GM23338 (cell line): ENCODE measurements around the gene NSMCE1. TPM values are rescaled to one million over a fixed set of nuclear protein-coding genes. Genes with fewer than 3 reads are reported as not detected.

ENCODE experiments used
- ATAC-seq: fragments of 200-7000 bp; cut with Tn5 transposase; 3 replicates; pipeline ENCODE4 v1.9.1; 2020
- DNase-seq: peaks from one replicate; pipeline ENCODE4 v3.0.0-alpha.2; 2015; ENCODE audit warnings: low spot score
- H2AFZ ChIP-seq: fragments of 200-600 bp; sonication (generic); 2 replicates; pipeline ENCODE4 v1.8.0; 2016; ENCODE audit warnings: antibody characterized with exemption, mild to moderate bottlenecking, moderate library complexity
- H3F3A ChIP-seq: fragments of 200-600 bp; sonication (generic); replicated peaks from 2 replicates; pipeline ENCODE4 v1.8.0; 2017; ENCODE audit warnings: antibody characterized with exemption, mixed run types, low read depth
- H3K27ac ChIP-seq: fragments of 200-600 bp; sonication (generic); 2 replicates; pipeline ENCODE4 v1.6.1; 2016; ENCODE audit warnings: low read depth
- H3K27me3 ChIP-seq: fragments of 200-600 bp; sonication (generic); 2 replicates; pipeline ENCODE4 v1.8.0; 2016; ENCODE audit warnings: mild to moderate bottlenecking, mixed run types, moderate library complexity; ENCODE audit not compliant: insufficient read depth
- H3K36me3 ChIP-seq: fragments of 200-600 bp; sonication (generic); 2 replicates; pipeline ENCODE4 v1.8.0; 2016; ENCODE audit warnings: mild to moderate bottlenecking; ENCODE audit not compliant: insufficient read depth
- H3K4me1 ChIP-seq: fragments of 200-600 bp; sonication (generic); 2 replicates; pipeline ENCODE4 v1.8.0; 2016; ENCODE audit warnings: mild to moderate bottlenecking, moderate library complexity; ENCODE audit not compliant: insufficient read depth
- H3K4me2 ChIP-seq: fragments of 200-600 bp; sonication (generic); 2 replicates; pipeline ENCODE4 v1.7.1; 2017; ENCODE audit warnings: mixed run types
- H3K4me3 ChIP-seq: fragments of 200-600 bp; sonication (generic); 2 replicates; pipeline ENCODE4 v1.6.1; 2016; ENCODE audit warnings: mixed run types
- H3K79me2 ChIP-seq: fragments of 200-600 bp; sonication (generic); replicated peaks from 2 replicates; pipeline ENCODE4 v1.8.0; 2017; ENCODE audit warnings: mild to moderate bottlenecking; ENCODE audit not compliant: insufficient read depth
- H3K9me2 ChIP-seq: fragments of 200-600 bp; sonication (generic); 2 replicates; pipeline ENCODE4 v1.8.0; 2017; ENCODE audit not compliant: insufficient read depth
- H4K20me1 ChIP-seq: fragments of 200-600 bp; sonication (generic); replicated peaks from 2 replicates; pipeline ENCODE4 v1.8.0; 2017; ENCODE audit warnings: mild to moderate bottlenecking; ENCODE audit not compliant: insufficient read depth
- H3K27ac Mint-ChIP-seq: 2 replicates; pipeline ENCODE4 v1.8.0; 2020; ENCODE audit warnings: inconsistent platforms, mild to moderate bottlenecking, moderate library complexity, mixed read lengths
- H3K27me3 Mint-ChIP-seq: 3 replicates; pipeline ENCODE4 v1.8.0; 2022; ENCODE audit warnings: low read depth, mild to moderate bottlenecking, moderate library complexity, mixed read lengths, inconsistent platforms; ENCODE audit not compliant: insufficient read depth, poor library complexity
- H3K36me3 Mint-ChIP-seq: 3 replicates; pipeline ENCODE4 v1.8.0; 2021; ENCODE audit warnings: low read depth, mild to moderate bottlenecking, inconsistent platforms, moderate library complexity, mixed read lengths
- H3K4me1 Mint-ChIP-seq: 3 replicates; pipeline ENCODE4 v1.8.0; 2020; ENCODE audit warnings: mild to moderate bottlenecking, inconsistent platforms, mixed read lengths
- H3K4me3 Mint-ChIP-seq: 3 replicates; pipeline ENCODE4 v1.8.0; 2021; ENCODE audit warnings: moderate library complexity, mild to moderate bottlenecking, inconsistent platforms, mixed read lengths
- H3K9me3 Mint-ChIP-seq: 3 replicates; pipeline ENCODE4 v1.8.0; 2020; ENCODE audit warnings: moderate library complexity, mild to moderate bottlenecking, inconsistent platforms, mixed read lengths
- CREB1 ChIP-seq: fragments of 250-450 bp; sonication (Bioruptor Pico); IDR thresholded peaks from 2 replicates; pipeline ENCODE4 v1.5.0; 2020; ENCODE audit warnings: low read depth, mild to moderate bottlenecking, moderate library complexity
- CTCF ChIP-seq, 2 experiments: fragments of 200-600 bp in 1 of 2; sonication (generic) in 1 of 2; conservative IDR thresholded peaks; 2 replicates each; pipeline versions ENCODE4 v1.5.1 to v1.6.1; 2016 to 2017; ENCODE audit warnings: antibody characterized with exemption in 2 of 2, low read depth in 2 of 2, mild to moderate bottlenecking in 2 of 2, moderate library complexity in 1 of 2
- ETS1 ChIP-seq: IDR thresholded peaks from 2 replicates; pipeline ENCODE4 v1.6.1; 2016; ENCODE audit warnings: antibody characterized with exemption
- EZH2 ChIP-seq: fragments of 200-600 bp; sonication (generic); IDR thresholded peaks from one replicate; pipeline ENCODE4 v1.8.0; 2017; ENCODE audit warnings: antibody characterized with exemption, mild to moderate bottlenecking, low read depth; ENCODE audit not compliant: unreplicated experiment
- EZH2phosphoT487 ChIP-seq: fragments of 200-600 bp; sonication (generic); IDR thresholded peaks from one replicate; pipeline ENCODE4 v1.8.1; 2018; ENCODE audit warnings: antibody characterized with exemption; ENCODE audit not compliant: unreplicated experiment
- NANOG ChIP-seq: IDR thresholded peaks from 2 replicates; pipeline ENCODE4 v1.6.1; 2016; ENCODE audit warnings: antibody characterized with exemption, borderline replicate concordance
- REST ChIP-seq: IDR thresholded peaks from one replicate; pipeline ENCODE4 v1.6.1; 2018; ENCODE audit warnings: antibody characterized with exemption; ENCODE audit not compliant: unreplicated experiment
- ZNF331 ChIP-seq: fragments of 250-450 bp; sonication (Bioruptor Pico); IDR thresholded peaks from 2 replicates; pipeline ENCODE4 v1.5.0; 2020; ENCODE audit warnings: low read depth, mild to moderate bottlenecking, moderate library complexity
- polyA plus RNA-seq: library from polyadenylated mRNA; unstranded; fragments of >200 nt; fragmentation: Nextera tagmentation; extraction: Ambion mirVana; gene quantifications from 2 replicates; pipeline ENCODE4 v1.2.1, GENCODE V29; 2016
- total RNA-seq: library from RNA; depleted of rRNA; stranded (reverse); fragments of >200 nt; shearing (Covaris generic); gene quantifications from 2 replicates; pipeline ENCODE4 v1.2.3, GENCODE V29; 2014

The NSMCE1 gene
- total and polyA plus RNA-seq, 2 experiments from 2014 or later: 30.6 to 50.8 TPM

GRCh38 chr16:27291722-27292240 is 23.2 kb upstream of the NSMCE1 start (continued):
- TF ChIP-seq REST: no peak
- no peak for TF ChIP-seq NANOG
- no peak for TF ChIP-seq ZNF331 (CRISPR knock-in tag)

- no peaks in the 10 kb centered on the region for H4K20me1 ChIP-seq
- TF ChIP-seq EZH2phosphoT487 (no peak), CREB1 (CRISPR knock-in tag) (no peak)
- no peaks in the 10 kb centered on the region for H3K4me1 ChIP-seq
- DNase-seq: no peak
- ATAC-seq: no peak
- no peak overlapping the region for H3K4me2 ChIP-seq
- no peaks in the 10 kb centered on the region for H3K9me2 ChIP-seq
- Mint-ChIP-seq H3K27me3 (peaks cover 5% of the 10 kb centered on the region), H3K4me3 (no peak overlapping the region), H3K4me1 (no peaks in the 10 kb centered on the region), H3K9me3 (peaks cover 3% of the 10 kb centered on the region; the same call in 1 of the 3 replicates), H3K27ac (no peak overlapping the region), H3K36me3 (peaks cover 3% of the 10 kb centered on the region; the same call in 1 of the 3 replicates)
- H3F3A ChIP-seq: no peaks in the 10 kb centered on the region
- H2AFZ ChIP-seq: no peak overlapping the region
- no peaks in the 10 kb centered on the region for H3K27me3 ChIP-seq
- H3K36me3 ChIP-seq: no peaks in the 10 kb centered on the region
- no peaks in the 10 kb centered on the region for H3K79me2 ChIP-seq
- no peak overlapping the region for H3K27ac ChIP-seq
- no peak overlapping the region for H3K4me3 ChIP-seq
These were observed 22.5 kb upstream of the NSMCE1 start for GRCh38 chr16:27291106-27291505.

- Histone ChIP-seq H3K27me3 (no peaks in the 10 kb centered on the region), H4K20me1 (no peaks in the 10 kb centered on the region), H3K79me2 (no peaks in the 10 kb centered on the region), H3K4me3 (no peak overlapping the region), H3K36me3 (no peaks in the 10 kb centered on the region), H2AFZ (no peak overlapping the region), H3K27ac (no peak overlapping the region), H3K9me2 (no peaks in the 10 kb centered on the region), H3K4me2 (no peak overlapping the region), H3K4me1 (no peaks in the 10 kb centered on the region), H3F3A (no peaks in the 10 kb centered on the region)
- DNase-seq (no peak), ATAC-seq (no peak)
- Mint-ChIP-seq H3K9me3 (peaks cover 3% of the 10 kb centered on the region; the same call in 1 of the 3 replicates), H3K27me3 (peaks cover 5% of the 10 kb centered on the region), H3K27ac (no peak overlapping the region), H3K4me1 (no peaks in the 10 kb centered on the region), H3K36me3 (peaks cover 3% of the 10 kb centered on the region; the same call in 1 of the 3 replicates), H3K4me3 (no peak overlapping the region)
- TF ChIP-seq CTCF (conservative IDR thresholded peaks at IDR 0.05; ENCODE audit: low read depth in 2 of 2) (no peak), EZH2 (no peak), NANOG (no peak), ETS1 (no peak)
These were observed 22.0 kb upstream of the NSMCE1 start for GRCh38 chr16:27290562-27290961.
